RWPE2 (cell line): ENCODE results near the gene CNOT6.

Source experiments
- ATAC-seq: fragments of 200-7000 bp; cut with Tn5 transposase; 3 replicates; pipeline ENCODE4 v1.9.1; 2021; ENCODE audit warnings: low read depth
- DNase-seq: peaks from one replicate; pipeline ENCODE4 v3.0.0-alpha.2; 2020; ENCODE audit warnings: low spot score
- H3K27ac ChIP-seq: fragments of 450-650 bp; 2 replicates; pipeline ENCODE4 v1.5.1; 2017; ENCODE audit warnings: mild to moderate bottlenecking; ENCODE audit not compliant: poor library complexity, severe bottlenecking
- H3K27me3 ChIP-seq: fragments of 250-450 bp; sonication (Bioruptor Pico); 2 replicates; pipeline ENCODE4 v1.5.1; 2021; ENCODE audit warnings: mild to moderate bottlenecking, moderate library complexity; ENCODE audit not compliant: insufficient read depth, poor library complexity, severe bottlenecking
- H3K36me3 ChIP-seq: fragments of 250-450 bp; sonication (Bioruptor Pico); 2 replicates; pipeline ENCODE4 v1.5.1; 2020; ENCODE audit warnings: low read depth, mild to moderate bottlenecking, moderate library complexity
- H3K4me1 ChIP-seq: fragments of 250-450 bp; sonication (Bioruptor Pico); 2 replicates; pipeline ENCODE4 v1.5.1; 2021; ENCODE audit warnings: mild to moderate bottlenecking, moderate library complexity; ENCODE audit not compliant: insufficient read depth, poor library complexity, severe bottlenecking
- H3K4me3 ChIP-seq: fragments of 250-450 bp; sonication (Bioruptor Pico); 2 replicates; pipeline ENCODE4 v1.5.1; 2021; ENCODE audit warnings: mild to moderate bottlenecking, moderate library complexity; ENCODE audit not compliant: severe bottlenecking
- H3K9me3 ChIP-seq: fragments of 250-450 bp; sonication (Bioruptor Pico); 2 replicates; pipeline ENCODE4 v1.5.1; 2021; ENCODE audit warnings: mild to moderate bottlenecking, moderate library complexity; ENCODE audit not compliant: severe bottlenecking
- TF ChIP-seq, protein P1 (sequence below): fragments of 450-650 bp; IDR thresholded peaks from one replicate; pipeline ENCODE4 v1.5.1; 2017; ENCODE audit warnings: mild to moderate bottlenecking, moderate library complexity; ENCODE audit not compliant: poor library complexity, severe bottlenecking

The CNOT6 gene

DNA sequence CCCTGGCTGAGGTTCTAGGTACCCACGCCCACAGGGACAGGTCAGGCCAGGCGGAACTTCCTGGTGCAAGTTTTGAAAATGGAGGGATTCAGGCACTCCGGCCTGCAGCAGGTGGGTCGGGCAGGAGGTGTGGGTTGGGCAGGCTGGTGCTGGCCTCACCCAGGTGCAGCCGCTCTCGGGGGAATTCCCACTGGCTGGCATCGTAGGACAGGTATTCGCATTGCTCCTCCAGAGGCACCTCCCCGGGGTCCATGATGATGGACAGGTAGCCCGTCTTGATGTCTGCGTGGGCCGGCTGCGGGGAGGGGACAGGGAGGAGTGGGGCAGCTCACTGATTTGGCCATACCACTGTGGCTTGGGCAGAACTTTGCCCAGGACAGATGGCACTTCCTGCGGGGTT lies 125.8 kb downstream of the CNOT6 start:
- Histone ChIP-seq H3K4me1 (no peaks in the 10 kb centered on the region), H3K4me3 (no peak overlapping the region), H3K9me3 (no peaks in the 10 kb centered on the region), H3K27me3 (peaks cover 30% of the 10 kb centered on the region), H3K27ac (no peak overlapping the region), H3K36me3 (no peaks in the 10 kb centered on the region)
- TF ChIP-seq, protein P1, sequence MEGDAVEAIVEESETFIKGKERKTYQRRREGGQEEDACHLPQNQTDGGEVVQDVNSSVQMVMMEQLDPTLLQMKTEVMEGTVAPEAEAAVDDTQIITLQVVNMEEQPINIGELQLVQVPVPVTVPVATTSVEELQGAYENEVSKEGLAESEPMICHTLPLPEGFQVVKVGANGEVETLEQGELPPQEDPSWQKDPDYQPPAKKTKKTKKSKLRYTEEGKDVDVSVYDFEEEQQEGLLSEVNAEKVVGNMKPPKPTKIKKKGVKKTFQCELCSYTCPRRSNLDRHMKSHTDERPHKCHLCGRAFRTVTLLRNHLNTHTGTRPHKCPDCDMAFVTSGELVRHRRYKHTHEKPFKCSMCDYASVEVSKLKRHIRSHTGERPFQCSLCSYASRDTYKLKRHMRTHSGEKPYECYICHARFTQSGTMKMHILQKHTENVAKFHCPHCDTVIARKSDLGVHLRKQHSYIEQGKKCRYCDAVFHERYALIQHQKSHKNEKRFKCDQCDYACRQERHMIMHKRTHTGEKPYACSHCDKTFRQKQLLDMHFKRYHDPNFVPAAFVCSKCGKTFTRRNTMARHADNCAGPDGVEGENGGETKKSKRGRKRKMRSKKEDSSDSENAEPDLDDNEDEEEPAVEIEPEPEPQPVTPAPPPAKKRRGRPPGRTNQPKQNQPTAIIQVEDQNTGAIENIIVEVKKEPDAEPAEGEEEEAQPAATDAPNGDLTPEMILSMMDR: no peak
- ATAC-seq (no peak), DNase-seq (no peak)

DNA sequence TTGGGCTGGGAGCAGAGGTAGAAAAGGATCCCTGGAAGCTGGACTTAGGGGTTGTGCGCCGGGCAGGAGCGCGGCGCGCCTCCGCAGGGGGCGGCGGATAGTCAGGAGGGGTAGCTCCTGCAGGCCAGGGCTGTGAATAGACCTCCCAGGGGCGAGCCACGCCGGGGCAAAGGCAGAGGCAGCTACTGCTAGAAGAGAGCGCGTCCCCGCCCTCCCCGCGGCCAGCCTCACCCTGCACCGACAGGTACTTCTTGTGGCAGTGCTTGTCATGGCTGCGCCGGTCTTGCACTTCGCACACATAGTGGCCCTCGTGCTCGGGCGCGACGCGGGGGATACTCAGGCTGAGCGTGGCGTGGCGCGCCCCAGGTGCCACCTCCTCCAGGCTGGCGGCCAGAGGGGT lies 127.1 kb downstream of the CNOT6 start:
- no peaks in the 10 kb centered on the region for H3K4me1 ChIP-seq
- DNase-seq (no peak), ATAC-seq (no peak)
- no peaks in the 10 kb centered on the region for H3K36me3 ChIP-seq
- H3K9me3 ChIP-seq: no peaks in the 10 kb centered on the region
- no peak overlapping the region for H3K27ac ChIP-seq
- H3K4me3 ChIP-seq: no peak overlapping the region
- TF ChIP-seq, protein P1: no peak
- peaks cover 34% of the 10 kb centered on the region for H3K27me3 ChIP-seq

DNA sequence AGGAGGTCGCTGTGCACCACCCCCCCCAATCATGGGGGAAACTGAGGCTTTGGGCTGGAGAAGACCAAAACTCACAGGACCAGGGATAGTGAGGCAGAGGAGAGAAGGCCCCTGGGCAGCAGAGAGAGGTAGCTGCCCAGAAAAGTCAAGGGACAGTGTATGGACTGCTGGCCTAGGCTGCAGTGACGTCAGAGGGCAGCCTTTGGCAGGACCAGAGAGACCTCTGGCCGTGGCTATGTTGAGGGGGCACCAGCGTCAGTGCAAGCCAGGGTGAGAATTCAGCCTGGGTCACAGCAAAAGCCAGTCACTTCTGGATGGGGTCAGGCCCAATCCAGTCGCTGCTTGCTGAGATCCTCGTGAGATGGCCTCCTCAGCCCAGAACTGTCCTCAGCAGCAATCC lies 128.7 kb downstream of the CNOT6 start:
- TF ChIP-seq, protein P1: no peak
- DNase-seq: no peak
- Histone ChIP-seq H3K4me1 (no peaks in the 10 kb centered on the region), H3K27ac (no peak overlapping the region), H3K9me3 (no peaks in the 10 kb centered on the region), H3K4me3 (no peak overlapping the region), H3K36me3 (no peaks in the 10 kb centered on the region), H3K27me3 (peaks cover 41% of the 10 kb centered on the region)
- ATAC-seq: no peak

DNA sequence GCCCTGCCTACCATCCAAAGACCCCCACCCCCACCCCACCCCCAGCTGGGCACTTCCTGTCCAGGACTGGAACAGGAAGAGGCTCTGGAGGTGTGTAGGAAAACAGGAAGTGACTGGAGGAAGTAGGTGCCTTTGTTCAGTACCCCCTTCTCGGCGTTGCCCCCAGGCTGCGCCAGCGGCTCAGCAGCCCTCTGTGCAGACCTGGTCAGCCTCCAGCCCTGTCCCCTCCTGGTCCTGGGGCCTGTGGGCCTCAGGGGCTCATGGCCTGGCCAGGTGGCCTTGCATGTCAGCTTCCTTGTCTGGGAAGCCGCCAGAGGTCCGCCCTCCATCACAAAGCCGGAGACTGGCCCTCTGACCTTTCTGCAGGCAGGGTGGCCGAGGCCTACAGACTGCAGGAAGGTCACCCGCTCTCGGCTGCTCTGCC lies 129.2 kb downstream of the CNOT6 start:
- H3K4me3 ChIP-seq: no peak overlapping the region
- peaks cover 40% of the 10 kb centered on the region for H3K27me3 ChIP-seq
- H3K27ac ChIP-seq: no peak overlapping the region
- TF ChIP-seq, protein P1: no peak
- ATAC-seq (no peak), DNase-seq (no peak)
- H3K9me3 ChIP-seq: no peaks in the 10 kb centered on the region
- H3K36me3 ChIP-seq: no peaks in the 10 kb centered on the region
- no peaks in the 10 kb centered on the region for H3K4me1 ChIP-seq

DNA sequence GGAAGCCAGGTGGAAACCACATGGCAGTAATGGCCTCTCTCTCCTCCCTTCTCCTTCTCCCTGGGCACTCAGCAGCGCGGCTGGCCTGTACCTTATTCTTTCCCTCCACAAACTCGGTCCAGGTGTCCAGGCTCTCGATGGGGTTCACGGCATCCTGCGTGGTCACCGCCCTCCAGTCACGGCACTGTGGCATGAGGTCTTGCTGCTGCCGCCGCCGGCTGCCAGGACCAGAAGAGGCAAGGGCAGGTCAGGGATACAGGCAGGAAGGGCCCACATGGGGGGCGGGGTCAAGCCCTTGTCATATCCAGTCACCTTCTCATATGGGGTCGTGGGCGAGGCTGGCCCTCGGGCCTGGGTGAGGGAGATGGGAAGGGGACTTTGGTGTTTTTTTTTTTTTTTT lies 129.7 kb downstream of the CNOT6 start:
- peaks cover 35% of the 10 kb centered on the region for H3K27me3 ChIP-seq
- no peaks in the 10 kb centered on the region for H3K4me1 ChIP-seq
- DNase-seq (no peak), ATAC-seq (no peak)
- H3K36me3 ChIP-seq: no peaks in the 10 kb centered on the region
- H3K9me3 ChIP-seq: no peaks in the 10 kb centered on the region
- H3K4me3 ChIP-seq: no peak overlapping the region
- TF ChIP-seq, protein P1: no peak
- no peak overlapping the region for H3K27ac ChIP-seq
